ENCODE data around the gene TASL.

The TASL gene, protein sequence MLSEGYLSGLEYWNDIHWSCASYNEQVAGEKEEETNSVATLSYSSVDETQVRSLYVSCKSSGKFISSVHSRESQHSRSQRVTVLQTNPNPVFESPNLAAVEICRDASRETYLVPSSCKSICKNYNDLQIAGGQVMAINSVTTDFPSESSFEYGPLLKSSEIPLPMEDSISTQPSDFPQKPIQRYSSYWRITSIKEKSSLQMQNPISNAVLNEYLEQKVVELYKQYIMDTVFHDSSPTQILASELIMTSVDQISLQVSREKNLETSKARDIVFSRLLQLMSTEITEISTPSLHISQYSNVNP

DNA sequence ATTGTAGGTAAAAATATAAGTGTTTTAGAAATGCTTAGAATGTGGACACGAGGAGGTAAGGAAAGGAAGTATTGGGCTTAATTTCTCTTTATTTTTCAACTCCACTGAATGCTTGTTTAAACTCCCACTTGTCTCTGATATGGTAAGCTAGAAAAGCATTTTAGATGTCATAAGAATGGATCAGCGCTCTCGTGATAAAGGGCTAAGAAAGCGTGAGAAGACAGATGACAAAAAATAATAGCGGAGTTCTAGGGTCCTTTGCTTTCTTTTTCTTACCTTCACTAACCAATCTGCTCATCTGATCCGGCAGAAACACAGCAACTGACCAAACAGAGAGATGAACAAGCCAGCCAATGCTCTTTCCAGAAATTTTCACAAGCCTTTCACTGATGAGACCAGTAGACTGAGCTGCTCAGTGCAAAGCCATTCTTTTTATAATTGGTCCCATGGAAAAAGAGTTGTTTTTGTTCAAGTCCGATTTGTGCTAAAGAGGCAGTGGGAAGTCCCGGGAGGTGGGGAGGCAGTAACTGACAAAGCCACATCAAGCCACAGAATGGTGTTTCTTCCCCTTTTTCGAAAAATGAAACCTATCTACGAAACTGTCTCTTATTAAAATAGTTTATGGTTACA, at the start of gene TASL:
Gene TASL, minus strand, starts transcription at position 405 of the 630 bp plus-strand sequence. CDS start 17,411 bp downstream, outside the sequence.
- CTCF ChIA-PET, result interaction anchor here (0.9 to 1.5 kb wide), 6 partner anchors 10 to 141 kb away, joined by 3 read pairs; no protein-coding TSS in a partner anchor
- DNase-seq (ENCODE audit: extremely low spot score), result peak; percentile 71
- POLR2A ChIA-PET, result interaction anchor here (0.5 to 0.8 kb wide), 2 partner anchors 16 to 131 kb away, joined by 3 read pairs; no protein-coding TSS in a partner anchor
- TF ChIP-seq CTCF (IDR thresholded peaks at IDR 0.05; ENCODE audit: control extremely low read depth, extremely low read depth, low read depth, missing control alignments), result no peak

- TF ChIP-seq CTCF (IDR thresholded peaks at IDR 0.05; ENCODE audit: control extremely low read depth, extremely low read depth, low read depth, missing control alignments), result no peak
- ChIA-PET POLR2A (no interaction called here), CTCF (no interaction called here)
- DNase-seq (ENCODE audit: extremely low spot score), result no peak
Measured at GRCh38 chrX:30626402-30626801, 48.8 kb upstream of the TASL start.

- ChIA-PET CTCF (no interaction called here), POLR2A (no interaction called here)
- no peak for DNase-seq (ENCODE audit: extremely low spot score)
- no peak for TF ChIP-seq CTCF (IDR thresholded peaks at IDR 0.05; ENCODE audit: control extremely low read depth, extremely low read depth, low read depth, missing control alignments)
Measured at GRCh38 chrX:30622361-30622760, 44.8 kb upstream of the TASL start.

DNA sequence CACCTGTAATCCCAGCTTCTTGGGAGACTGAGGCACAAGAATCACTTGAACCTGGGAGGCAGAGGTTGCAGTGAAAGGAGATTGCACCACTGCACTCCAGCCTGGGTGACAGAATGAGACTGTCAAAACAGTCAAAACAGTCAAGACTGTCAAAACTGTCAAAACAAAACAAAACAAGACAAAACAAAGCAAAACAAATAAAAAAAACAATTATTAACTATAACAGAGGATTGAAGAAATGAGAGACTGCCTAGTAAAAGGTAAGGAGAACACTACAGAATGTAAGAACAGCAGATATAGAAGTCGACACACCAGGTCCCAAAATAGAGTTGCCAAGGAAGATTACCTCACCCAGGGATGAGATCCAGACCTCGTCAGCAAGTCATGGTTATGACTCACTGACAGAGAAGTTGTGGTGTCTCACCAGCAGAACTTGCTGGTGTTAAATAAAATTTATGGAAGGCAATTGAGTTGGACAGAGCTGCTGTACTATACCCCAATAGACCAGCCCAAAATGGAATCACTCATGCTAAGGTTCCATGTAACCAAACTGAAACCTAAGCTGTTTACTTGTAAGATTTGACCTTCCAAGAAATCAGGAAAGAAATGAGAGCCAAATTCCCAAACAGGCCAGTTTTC, 43.5 kb upstream of the TASL start:
- no peak for TF ChIP-seq CTCF (IDR thresholded peaks at IDR 0.05; ENCODE audit: control extremely low read depth, extremely low read depth, low read depth, missing control alignments)
- ChIA-PET POLR2A (no interaction called here), CTCF (no interaction called here)
- DNase-seq (ENCODE audit: extremely low spot score), result no peak

- TF ChIP-seq CTCF (IDR thresholded peaks at IDR 0.05; ENCODE audit: control extremely low read depth, extremely low read depth, low read depth, missing control alignments), result no peak
- ChIA-PET POLR2A (no interaction called here), CTCF (no interaction called here)
- no peak for DNase-seq (ENCODE audit: extremely low spot score)
Measured at GRCh38 chrX:30620125-30620524, 42.6 kb upstream of the TASL start.

DNA sequence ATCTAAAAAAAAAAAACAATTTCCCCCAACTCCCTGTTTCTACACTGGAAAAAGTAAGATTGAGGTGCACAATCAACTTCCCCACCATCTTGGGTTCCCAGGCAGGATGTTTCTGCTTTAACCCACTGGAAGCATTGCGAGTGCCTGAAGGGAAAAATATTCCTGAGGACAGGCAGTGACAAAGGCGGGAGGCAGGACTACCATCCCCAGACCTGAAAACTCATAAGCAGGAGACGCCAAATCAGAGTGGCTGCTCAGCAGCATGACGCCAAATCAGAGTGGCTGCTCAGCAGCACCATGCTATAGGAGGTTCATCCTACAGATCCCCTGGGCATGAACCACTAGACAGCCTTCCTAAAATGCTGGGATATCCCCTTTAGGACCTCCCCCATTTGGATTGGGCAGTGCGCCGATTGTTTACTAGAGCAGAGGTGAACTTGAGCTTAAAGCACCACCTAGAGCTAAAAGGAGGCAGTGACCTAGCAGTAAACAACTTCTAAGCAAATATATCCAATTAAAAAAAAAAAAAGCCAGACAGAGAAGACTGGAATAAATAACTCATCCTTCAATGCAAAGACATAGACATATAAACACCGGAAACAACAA, 40.7 kb upstream of the TASL start:
- ChIA-PET POLR2A (no interaction called here), CTCF (no interaction called here)
- no peak for TF ChIP-seq CTCF (IDR thresholded peaks at IDR 0.05; ENCODE audit: control extremely low read depth, extremely low read depth, low read depth, missing control alignments)
- no peak for DNase-seq (ENCODE audit: extremely low spot score)

All from GM10248 (cell line).